Loucy (cell line): ENCODE results near the gene LAPTM5.

Experiments used
- EZH2phosphoT487 ChIP-seq: fragments of 200-600 bp; IDR thresholded peaks from 2 replicates; pipeline ENCODE4 v1.6.1; 2018; ENCODE audit warnings: antibody characterized with exemption, mild to moderate bottlenecking, moderate library complexity, borderline replicate concordance
- TF ChIP-seq, protein P1 (sequence below): fragments of 200-600 bp; sonication (generic); conservative IDR thresholded peaks from 2 replicates; pipeline ENCODE4 v1.5.1; 2014; ENCODE audit warnings: mild to moderate bottlenecking, antibody characterized with exemption, low read length

- TF ChIP-seq, protein P1, sequence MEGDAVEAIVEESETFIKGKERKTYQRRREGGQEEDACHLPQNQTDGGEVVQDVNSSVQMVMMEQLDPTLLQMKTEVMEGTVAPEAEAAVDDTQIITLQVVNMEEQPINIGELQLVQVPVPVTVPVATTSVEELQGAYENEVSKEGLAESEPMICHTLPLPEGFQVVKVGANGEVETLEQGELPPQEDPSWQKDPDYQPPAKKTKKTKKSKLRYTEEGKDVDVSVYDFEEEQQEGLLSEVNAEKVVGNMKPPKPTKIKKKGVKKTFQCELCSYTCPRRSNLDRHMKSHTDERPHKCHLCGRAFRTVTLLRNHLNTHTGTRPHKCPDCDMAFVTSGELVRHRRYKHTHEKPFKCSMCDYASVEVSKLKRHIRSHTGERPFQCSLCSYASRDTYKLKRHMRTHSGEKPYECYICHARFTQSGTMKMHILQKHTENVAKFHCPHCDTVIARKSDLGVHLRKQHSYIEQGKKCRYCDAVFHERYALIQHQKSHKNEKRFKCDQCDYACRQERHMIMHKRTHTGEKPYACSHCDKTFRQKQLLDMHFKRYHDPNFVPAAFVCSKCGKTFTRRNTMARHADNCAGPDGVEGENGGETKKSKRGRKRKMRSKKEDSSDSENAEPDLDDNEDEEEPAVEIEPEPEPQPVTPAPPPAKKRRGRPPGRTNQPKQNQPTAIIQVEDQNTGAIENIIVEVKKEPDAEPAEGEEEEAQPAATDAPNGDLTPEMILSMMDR, result no peak
- TF ChIP-seq EZH2phosphoT487, result no peak
Measured at GRCh38 chr1:30788580-30789387, 31.2 kb upstream of the LAPTM5 start.
